Smooth muscle cell (in vitro differentiated cells): ENCODE measurements around the gene BSG. TPM values are rescaled to one million over a fixed set of nuclear protein-coding genes. Genes with fewer than 3 reads are reported as not detected.

Experiments used
- DNase-seq: peaks from one replicate; lab custom pipeline; 2025; ENCODE audit not compliant: unreplicated experiment; lab: John Stamatoyannopoulos, UW
- H2AFZ ChIP-seq: fragments of 200-600 bp; sonication (generic); 2 replicates; pipeline ENCODE4 v1.6.0; 2016; ENCODE audit warnings: antibody characterized with exemption, low read depth, mild to moderate bottlenecking
- H3F3A ChIP-seq: fragments of 200-600 bp; sonication (generic); 2 replicates; pipeline ENCODE4 v1.6.0; 2017; ENCODE audit warnings: antibody characterized with exemption, low read depth
- H3K27ac ChIP-seq: fragments of 200-600 bp; sonication (generic); 2 replicates; pipeline ENCODE4 v1.5.1; 2016; ENCODE audit warnings: low read depth, mild to moderate bottlenecking
- H3K27me3 ChIP-seq: fragments of 200-600 bp; sonication (generic); 2 replicates; pipeline ENCODE4 v1.6.1; 2016; ENCODE audit warnings: low read depth, mild to moderate bottlenecking
- H3K36me3 ChIP-seq: fragments of 200-600 bp; sonication (generic); 2 replicates; pipeline ENCODE4 v1.5.1; 2016; ENCODE audit warnings: low read depth
- H3K4me1 ChIP-seq: fragments of 200-600 bp; sonication (generic); 2 replicates; pipeline ENCODE4 v1.5.1; 2016; ENCODE audit warnings: low read depth
- H3K4me2 ChIP-seq: fragments of 200-600 bp; sonication (generic); 2 replicates; pipeline ENCODE4 v1.6.0; 2016; ENCODE audit warnings: mild to moderate bottlenecking
- H3K4me3 ChIP-seq: fragments of 200-600 bp; sonication (generic); 2 replicates; pipeline ENCODE4 v1.5.1; 2016; ENCODE audit warnings: mild to moderate bottlenecking
- H3K79me2 ChIP-seq: fragments of 200-600 bp; sonication (generic); 2 replicates; pipeline ENCODE4 v1.6.0; 2016; ENCODE audit warnings: low read depth, mild to moderate bottlenecking
- H3K9ac ChIP-seq: fragments of 200-600 bp; sonication (generic); 2 replicates; pipeline ENCODE4 v1.6.0; 2016; ENCODE audit warnings: low read depth
- H3K9me3 ChIP-seq: fragments of 200-600 bp; sonication (generic); replicated peaks from 2 replicates; pipeline ENCODE4 v1.5.1; 2016; ENCODE audit warnings: low read depth
- H4K20me1 ChIP-seq: fragments of 200-600 bp; sonication (generic); 2 replicates; pipeline ENCODE4 v1.6.0; 2016; ENCODE audit warnings: low read depth
- WGBS: methylation state at CpG from one replicate; pipeline ENCODE4 v1.1.7; 2016; ENCODE audit warnings: low lambda C conversion rate; 5-methylcytosine and 5-hydroxymethylcytosine counted together
- polyA plus RNA-seq: library from polyadenylated mRNA; unstranded; fragments of >200 nt; fragmentation: Nextera tagmentation; extraction: Ambion mirVana; gene quantifications from 2 replicates; pipeline ENCODE4 v1.2.1, GENCODE V29; 2016
- total RNA-seq: library from RNA; depleted of rRNA; stranded (reverse); fragments of >200 nt; gene quantifications from 2 replicates; pipeline ENCODE4 v1.2.3, GENCODE V29; 2014
- TF ChIP-seq, protein P1 (sequence below): fragments of 200-600 bp; sonication (generic); IDR thresholded peaks from 2 replicates; pipeline ENCODE4 v1.5.1; 2017; ENCODE audit warnings: borderline replicate concordance, mild to moderate bottlenecking, antibody characterized with exemption; ENCODE audit not compliant: insufficient read depth, poor library complexity, severe bottlenecking

Gene BSG
- total and polyA plus RNA-seq, 2 experiments from 2014 or later, result 431 to 1,057 TPM

DNA sequence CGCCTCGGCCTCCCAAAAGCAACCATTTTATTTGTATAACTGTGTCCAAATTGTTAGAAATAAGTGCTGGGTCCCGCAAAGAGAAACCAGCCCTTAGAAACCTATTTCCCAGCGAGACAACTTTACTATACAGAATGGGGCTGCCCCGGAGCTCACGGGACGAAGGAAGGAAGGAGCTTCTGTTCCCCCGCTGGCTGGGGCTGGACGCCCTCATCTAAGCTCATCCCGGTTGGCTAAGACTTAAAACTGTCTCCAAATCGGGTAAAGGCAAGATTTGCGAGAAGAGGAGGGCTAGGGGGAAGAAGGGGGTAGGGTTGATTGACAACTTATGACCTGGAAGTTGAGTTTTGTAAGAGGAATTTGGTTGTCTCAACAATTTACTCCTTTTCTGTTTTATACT is 12.3 kb upstream of the BSG start:
- TF ChIP-seq, protein P1, sequence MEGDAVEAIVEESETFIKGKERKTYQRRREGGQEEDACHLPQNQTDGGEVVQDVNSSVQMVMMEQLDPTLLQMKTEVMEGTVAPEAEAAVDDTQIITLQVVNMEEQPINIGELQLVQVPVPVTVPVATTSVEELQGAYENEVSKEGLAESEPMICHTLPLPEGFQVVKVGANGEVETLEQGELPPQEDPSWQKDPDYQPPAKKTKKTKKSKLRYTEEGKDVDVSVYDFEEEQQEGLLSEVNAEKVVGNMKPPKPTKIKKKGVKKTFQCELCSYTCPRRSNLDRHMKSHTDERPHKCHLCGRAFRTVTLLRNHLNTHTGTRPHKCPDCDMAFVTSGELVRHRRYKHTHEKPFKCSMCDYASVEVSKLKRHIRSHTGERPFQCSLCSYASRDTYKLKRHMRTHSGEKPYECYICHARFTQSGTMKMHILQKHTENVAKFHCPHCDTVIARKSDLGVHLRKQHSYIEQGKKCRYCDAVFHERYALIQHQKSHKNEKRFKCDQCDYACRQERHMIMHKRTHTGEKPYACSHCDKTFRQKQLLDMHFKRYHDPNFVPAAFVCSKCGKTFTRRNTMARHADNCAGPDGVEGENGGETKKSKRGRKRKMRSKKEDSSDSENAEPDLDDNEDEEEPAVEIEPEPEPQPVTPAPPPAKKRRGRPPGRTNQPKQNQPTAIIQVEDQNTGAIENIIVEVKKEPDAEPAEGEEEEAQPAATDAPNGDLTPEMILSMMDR, result no peak
- Histone ChIP-seq H3K27ac (no peak overlapping the region), H3K9ac (no peak overlapping the region), H2AFZ (no peak overlapping the region), H3K4me2 (no peak overlapping the region), H3K36me3 (no peaks in the 10 kb centered on the region), H3K4me1 (peaks cover 6% of the 10 kb centered on the region), H4K20me1 (no peaks in the 10 kb centered on the region), H3K4me3 (no peak overlapping the region), H3K27me3 (no peaks in the 10 kb centered on the region), H3F3A (no peaks in the 10 kb centered on the region), H3K79me2 (no peaks in the 10 kb centered on the region), H3K9me3 (no peaks in the 10 kb centered on the region)
- DNase-seq, result no peak
- 83% methylated on average over 12 of the region's 12 CpGs for WGBS

DNA sequence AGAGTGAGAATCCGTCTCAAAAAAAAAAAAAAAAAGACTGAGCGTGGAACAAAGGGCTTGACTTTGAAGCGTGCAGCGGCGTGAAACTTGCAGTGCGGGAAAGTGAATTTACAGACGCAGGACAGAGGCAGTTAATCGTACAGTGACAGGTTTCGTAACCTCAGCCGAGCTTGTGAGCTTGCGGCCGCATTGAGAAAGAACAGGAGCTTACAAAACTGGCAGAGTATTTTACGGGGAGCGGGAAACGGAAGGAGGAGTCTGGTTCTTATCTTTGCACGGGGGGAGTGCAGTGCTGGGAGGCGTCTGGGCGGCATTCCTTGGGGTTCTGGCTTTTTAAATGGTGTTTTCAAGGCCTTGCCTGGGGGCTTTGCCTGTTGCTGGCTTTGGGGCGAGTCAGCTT is 6.0 kb upstream of the BSG start:
- DNase-seq, result no peak
- TF ChIP-seq, protein P1, result no peak
- no peaks in the 10 kb centered on the region for H4K20me1 ChIP-seq

DNA sequence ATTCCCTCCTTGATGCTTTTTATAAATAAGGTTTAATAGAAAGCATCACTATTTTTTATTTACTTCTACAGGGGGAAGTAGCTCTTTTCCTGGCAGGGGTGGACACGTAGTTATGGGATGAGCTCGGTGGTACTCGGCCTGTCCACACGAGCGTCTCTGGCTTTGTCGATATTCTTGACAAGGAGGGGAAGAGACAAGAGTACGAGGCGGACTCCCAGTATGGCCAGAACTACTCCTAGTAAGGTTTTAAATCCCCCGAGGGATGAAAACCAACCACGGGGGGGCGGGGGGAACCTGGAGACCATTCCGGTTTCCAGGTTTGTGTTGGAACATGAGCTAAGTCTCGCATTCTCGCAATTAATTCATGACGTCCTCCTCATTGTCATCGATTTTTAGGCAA is 5.6 kb upstream of the BSG start:
- Histone ChIP-seq H4K20me1 (no peaks in the 10 kb centered on the region), H3F3A (peaks cover 8% of the 10 kb centered on the region), H3K27ac (peak overlapping the region; percentile 67), H2AFZ (no peak overlapping the region), H3K4me1 (no peaks in the 10 kb centered on the region), H3K4me2 (peak overlapping the region; percentile 54), H3K27me3 (no peaks in the 10 kb centered on the region), H3K9ac (no peak overlapping the region), H3K79me2 (no peaks in the 10 kb centered on the region), H3K9me3 (no peaks in the 10 kb centered on the region), H3K4me3 (peak overlapping the region; percentile 3), H3K36me3 (no peaks in the 10 kb centered on the region)
- no peak for DNase-seq
- WGBS, result 35% methylated on average over 16 of the region's 16 CpGs
- TF ChIP-seq, protein P1, result no peak

More for the DNA sequence above, 6.0 kb upstream of the BSG start:
- peak overlapping the region; percentile 54 for H3K4me2 ChIP-seq
- WGBS, result 7% methylated on average over 18 of the region's 19 CpGs
- H3K36me3 ChIP-seq, result no peaks in the 10 kb centered on the region
- H3K4me1 ChIP-seq, result no peaks in the 10 kb centered on the region
- peaks cover 4% of the 10 kb centered on the region for H3F3A ChIP-seq
- H3K27ac ChIP-seq, result peak overlapping the region; percentile 67
- no peaks in the 10 kb centered on the region for H3K9me3 ChIP-seq
- H3K9ac ChIP-seq, result no peak overlapping the region
- no peaks in the 10 kb centered on the region for H3K79me2 ChIP-seq
- no peak overlapping the region for H2AFZ ChIP-seq
- no peaks in the 10 kb centered on the region for H3K27me3 ChIP-seq
- H3K4me3 ChIP-seq, result peak overlapping the region; percentile 3

DNA sequence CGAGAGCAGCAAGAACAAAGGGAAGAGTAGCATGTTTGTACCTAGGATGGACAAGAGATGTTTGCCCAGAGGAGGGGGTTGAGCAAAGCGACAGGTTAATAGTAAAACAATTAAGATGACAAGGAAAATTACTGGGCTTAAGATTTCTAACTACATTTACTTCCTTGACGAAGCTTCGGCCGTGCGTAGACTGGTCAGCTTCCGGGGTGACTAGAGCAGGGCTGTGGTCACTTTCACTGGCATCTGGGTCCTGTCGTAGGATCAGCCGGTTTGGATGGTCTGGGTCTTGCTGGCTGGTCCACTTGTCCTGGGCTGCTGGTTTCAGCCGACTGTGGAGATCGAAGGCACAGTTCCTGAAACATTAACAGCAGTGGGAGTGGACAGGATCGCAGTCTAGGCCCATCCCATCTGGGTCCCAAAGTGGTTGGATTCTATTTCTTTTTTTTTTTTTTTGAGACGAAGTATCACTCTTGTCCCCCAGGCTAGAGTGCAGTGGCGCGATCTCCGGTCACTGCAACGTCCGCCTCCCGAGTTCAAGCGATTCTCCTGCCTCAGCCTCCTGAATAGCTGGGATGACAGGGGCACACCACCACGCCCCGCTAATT is 5.0 kb upstream of the BSG start:
- Histone ChIP-seq H4K20me1 (no peaks in the 10 kb centered on the region), H2AFZ (no peak overlapping the region), H3K4me3 (no peak overlapping the region), H3F3A (peaks cover 11% of the 10 kb centered on the region), H3K27ac (peak overlapping the region; percentile 67), H3K4me2 (peak overlapping the region; percentile 54), H3K27me3 (no peaks in the 10 kb centered on the region), H3K36me3 (no peaks in the 10 kb centered on the region), H3K9me3 (no peaks in the 10 kb centered on the region), H3K9ac (no peak overlapping the region), H3K4me1 (no peaks in the 10 kb centered on the region), H3K79me2 (no peaks in the 10 kb centered on the region)
- TF ChIP-seq, protein P1, result no peak
- WGBS, result 68% methylated on average over 14 of the region's 22 CpGs
- DNase-seq, result no peak
